CD4-positive, alpha-beta T cell treated with Interleukin-15 for 1 hour (primary cell): ENCODE measurements around the gene SRSF2.
"Not testable (repeated sequence)": the region's sequence is repeated elsewhere in the genome, so short reads cannot be mapped to it uniquely, and the experiment has no call there.

Experiments
- DNase-seq: peaks from one replicate; pipeline ENCODE4 v3.0.0-alpha.2; 2020

SRSF2 gene

DNA sequence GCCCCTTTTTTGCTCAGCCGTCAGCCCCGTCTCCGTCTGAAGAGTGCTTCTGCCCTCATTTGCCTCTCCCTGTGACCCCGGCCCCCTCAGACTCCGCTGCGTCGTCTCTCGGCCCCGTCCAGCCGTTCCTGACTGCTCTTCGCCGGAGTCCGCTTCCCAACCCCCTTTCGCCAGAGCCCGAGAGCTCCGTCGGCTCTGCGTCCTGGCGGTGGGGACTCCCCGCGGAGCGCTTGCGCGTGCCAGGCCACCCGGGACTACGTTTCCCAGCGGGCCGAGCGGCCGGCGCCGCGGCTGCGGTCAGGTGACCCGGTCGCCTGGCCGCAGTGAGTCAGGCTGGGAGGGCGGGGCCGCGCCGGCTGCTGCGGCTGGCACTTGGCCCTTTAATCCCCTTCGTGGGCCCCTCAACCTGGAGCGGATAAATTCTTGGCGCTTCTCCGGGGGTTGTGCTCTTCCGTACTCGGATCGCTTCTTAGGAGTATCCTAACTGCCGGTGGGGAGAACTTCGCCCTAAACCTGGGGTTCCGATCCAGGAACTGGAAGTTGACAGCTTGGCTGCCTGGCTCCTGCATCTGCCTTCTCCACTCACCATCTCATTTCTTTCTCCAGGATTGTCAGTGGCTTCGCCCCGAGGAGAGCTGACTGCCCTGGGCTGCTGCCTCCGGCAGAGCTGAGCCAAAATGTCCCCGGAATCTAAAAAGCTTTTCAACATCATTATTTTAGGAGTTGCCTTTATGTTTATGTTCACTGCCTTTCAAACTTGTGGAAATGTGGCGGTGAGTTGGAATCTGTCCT is 741 bp upstream of the SRSF2 start, which contains the start of gene MFSD11:
Gene MFSD11 (plus strand): TSS at position 444 of the 792 bp plus-strand sequence. CDS start 234 bp downstream, at position 678.
- peak; percentile 93 for DNase-seq

DNA sequence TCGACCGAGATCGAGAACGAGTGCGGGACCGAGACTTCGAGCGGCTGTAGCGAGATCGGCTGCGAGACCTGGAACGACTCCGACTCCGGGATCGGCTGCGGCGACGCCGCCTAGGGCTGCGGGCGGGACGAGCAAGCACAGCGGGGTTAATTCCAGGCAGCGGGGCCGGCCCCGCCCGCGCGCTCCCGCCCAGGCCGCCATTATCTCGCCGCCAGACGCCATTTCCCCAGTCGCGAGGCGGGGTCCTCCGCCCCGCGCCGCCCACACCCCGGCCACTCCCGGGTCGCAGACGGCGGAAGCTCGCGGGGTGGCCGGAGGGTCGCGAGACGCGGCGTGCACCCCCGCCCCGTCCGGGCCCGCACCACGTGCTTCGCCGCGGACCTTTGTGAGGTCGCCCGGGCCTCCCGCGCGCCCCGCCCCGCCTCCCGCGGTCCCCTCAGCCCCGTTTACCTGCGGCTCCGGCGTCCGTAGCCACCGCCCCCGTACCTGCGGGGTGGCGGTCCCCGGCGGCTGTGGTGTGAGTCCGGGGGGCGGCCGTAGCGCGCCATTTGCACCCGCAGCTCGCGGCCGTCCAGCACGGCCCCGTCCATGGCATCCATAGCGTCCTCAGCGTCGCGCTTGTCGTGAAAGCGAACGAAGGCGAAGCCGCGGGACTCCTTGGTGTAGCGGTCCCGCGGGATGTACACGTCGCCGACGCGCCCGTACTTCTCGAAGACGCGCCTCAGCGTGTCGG is 616 bp downstream of the SRSF2 start:
- peak; percentile 71 for DNase-seq

DNA sequence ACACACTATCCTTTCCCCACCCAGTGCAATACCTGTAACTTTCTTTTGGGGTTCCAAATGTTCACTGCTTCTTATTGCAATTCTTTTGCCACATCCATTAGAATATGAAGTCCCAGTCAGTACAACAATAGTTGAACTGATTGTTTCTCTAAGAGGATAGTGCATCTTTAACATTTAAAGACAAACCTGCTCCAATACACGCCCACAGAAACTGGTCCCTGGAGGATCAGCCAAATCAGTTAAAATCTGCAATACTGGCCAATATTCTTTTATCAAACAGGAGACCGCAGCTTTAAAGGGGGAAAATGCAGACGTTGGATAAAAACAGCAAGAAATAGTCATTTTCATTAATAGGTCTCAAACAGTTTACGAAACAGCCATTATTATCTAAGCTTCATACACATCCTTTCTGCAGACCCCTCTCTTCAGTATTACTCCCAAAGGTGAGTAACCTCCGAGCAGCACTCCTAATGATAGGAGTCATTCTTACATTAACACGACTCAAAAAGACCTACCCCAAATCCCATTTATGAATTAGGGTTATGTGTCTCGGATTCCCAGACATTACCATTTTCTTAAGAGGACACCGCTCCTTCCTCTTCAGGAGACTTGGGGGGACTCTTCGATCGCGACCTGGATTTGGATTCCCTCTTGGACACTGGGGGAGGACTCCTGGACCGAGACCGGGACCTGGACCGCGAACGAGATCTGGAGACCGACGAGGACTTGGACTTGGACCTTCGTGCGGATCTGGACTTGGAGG is 1.4 kb downstream of the SRSF2 start:
- DNase-seq = no peak

DNA sequence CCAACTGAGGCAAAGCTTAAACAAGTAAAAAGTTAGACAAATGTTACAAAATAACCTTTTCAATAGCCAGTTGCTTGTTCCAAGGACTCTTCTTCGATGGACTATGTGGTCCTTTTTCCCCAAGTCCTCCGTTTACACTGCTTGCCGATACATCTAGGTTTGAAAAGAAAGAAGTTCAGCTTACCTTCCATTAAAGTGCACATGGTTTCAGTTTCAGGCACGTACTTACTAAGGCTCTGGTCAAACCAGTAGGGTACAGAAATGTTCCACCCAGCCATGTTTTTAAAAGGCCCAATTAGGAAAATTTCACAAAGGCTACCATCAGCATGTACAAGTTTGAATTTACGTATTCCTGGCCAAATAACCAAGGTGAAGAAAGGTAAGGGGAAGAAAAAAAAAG is 2.1 kb downstream of the SRSF2 start:
- no peak for DNase-seq

DNA sequence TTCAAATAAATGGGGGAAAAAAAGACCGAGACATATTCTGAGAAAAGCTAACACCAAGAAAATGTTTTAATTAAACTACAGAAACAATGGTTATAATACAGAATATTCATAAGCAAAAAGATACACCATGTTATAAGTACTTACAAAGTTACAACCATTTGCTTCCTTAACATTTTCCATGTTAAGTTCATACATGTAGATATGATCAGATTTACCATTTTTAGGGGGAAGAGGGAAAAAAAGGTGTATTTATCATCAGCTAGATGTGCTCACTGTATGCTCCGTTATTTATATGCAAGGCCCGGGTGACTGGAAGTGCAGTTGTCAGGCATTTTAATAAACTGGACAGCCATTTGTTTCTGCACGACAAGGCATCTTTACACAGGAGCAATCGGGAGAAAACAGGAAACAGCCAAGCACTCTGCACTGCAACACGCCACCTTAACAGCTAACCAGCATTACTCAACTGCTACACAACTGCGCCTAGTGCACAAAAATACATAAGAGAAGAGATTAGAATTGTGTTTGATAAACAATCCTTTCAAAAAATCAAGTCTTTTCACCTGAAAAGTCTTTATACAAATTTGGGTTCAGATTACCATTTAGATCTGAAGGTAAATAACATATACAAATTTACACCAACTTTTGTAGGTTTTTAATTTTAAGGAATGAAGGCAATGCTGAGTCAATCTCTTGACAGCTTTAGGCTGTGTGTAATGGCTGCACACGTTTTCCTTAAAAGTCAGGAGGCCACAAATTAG is 2.9 kb downstream of the SRSF2 start:
- no peak for DNase-seq

DNA sequence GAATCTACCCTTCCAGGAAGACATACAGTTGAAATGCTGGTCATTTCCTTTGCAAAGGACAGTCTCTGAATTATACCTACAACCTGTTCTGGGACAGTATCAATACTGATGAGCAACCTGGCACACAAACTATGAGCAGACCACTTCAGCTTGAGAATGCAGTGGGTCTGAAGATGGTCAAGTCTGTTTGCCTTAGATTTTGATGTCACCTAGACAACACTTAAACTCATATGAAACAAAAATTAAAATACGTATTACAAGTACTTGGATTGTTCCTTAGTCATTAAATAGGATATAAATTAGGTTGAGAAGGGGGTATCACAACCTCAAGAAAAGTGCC is 3.5 kb downstream of the SRSF2 start:
- DNase-seq = no peak

DNA sequence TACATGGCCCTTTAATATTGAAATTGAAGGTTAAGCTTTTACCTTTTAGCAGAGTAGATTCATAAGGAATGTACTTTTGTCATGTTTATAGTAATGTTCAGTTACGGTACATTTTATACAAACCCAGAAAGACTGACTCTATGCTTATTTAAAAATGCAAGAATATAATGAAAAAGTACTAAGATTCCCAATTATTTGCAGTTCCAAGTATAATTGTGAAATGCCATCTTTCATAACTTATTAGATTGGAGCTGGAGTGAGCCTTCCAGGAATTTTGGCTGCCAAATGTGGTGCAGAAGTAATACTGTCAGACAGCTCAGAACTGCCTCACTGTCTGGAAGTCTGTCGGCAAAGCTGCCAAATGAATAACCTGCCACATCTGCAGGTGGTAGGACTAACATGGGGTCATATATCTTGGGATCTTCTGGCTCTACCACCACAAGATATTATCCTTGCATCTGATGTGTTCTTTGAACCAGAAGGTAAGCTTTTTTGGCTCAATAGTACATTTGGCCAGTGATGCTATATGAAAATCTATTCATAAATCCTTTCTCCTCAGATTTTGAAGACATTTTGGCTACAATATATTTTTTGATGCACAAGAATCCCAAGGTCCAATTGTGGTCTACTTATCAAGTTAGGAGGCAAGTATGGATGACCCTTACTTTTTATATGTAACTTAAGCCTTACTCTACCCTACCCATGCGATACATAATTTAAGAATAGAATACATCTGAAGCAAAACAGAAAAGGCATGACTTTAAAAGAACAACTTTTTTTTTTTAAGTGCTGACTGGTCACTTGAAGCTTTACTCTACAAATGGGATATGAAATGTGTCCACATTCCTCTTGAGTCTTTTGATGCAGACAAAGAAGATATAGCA is 4.2 kb downstream of the SRSF2 start:
- DNase-seq = no peak

DNA sequence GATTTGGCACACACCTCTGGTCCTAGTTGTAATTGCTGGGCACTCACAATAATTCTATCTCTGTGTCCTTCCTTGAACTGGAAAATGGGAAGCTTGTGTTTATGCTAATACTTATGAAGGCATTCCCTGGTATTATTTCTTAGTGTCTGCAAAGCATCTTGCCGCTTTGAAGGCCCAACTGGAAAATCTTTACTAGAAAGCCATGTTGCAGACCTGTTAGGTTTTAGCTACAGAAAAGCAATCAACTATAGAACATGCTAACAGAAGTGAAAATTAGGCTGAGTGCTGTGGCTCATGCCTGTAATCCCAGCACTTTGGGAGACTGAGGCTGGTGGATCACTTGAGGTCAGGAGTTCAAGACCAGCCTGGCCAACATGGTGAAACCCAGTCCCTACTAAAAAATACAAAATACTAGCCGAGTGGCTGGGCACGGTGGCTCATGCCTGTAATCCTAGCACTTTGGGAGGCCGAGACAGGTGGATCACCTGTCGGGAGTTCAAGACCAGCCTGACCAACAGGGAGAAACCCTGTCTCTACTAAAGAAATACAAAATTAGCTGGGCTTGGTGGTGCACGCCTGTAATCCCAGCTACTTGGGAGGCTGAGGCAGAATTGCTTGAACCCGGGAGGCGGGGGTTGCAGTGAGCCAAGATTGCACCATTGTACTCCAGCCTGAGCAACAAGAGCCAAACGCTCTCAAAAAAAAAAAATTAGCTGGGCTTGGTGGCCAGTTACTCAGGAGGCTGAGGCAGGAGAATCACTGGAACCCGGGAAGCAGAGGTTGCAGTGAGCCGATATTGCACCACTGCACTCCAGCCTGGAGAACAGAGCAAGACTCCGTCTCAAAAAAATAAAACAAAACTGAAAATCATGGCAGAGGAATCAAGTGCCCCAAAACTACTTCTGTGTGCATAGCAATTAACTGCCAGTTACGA is 5.1 kb downstream of the SRSF2 start:
- DNase-seq = not testable (repeated sequence)

DNA sequence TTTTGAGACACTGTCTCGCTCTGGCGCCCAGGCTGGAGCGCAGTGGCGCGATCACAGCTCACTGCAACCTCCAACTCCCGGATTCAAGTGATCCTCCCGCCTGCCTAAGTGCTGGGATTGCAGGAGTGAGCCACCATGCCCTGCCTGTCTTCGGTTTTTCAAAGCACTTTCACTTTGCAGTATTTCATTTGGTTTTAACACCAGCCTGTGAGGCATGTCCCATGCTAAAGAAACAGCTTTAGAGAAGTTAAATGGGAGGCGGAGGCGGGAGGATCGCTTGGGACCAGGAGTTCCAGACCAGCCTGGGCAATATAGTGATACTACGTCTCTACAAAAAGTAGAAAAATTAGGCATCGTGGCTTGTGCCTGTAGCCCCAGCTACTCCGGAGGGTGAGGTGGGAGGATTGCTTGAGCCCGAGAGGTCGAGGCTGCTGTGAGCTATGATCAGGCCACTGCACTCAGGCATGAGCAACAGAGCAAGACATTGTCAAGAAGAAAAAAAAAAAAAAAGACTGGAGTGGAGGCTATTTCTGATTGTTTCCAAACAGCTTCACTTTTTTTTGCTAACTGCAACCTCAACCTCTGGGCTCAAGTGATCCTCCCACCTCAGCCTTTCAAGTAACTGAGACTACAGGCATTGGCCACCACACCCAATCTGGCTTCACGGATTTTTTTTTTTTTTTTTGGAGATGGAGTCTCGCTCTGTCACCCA is 9.2 kb downstream of the SRSF2 start:
- no peak for DNase-seq

DNA sequence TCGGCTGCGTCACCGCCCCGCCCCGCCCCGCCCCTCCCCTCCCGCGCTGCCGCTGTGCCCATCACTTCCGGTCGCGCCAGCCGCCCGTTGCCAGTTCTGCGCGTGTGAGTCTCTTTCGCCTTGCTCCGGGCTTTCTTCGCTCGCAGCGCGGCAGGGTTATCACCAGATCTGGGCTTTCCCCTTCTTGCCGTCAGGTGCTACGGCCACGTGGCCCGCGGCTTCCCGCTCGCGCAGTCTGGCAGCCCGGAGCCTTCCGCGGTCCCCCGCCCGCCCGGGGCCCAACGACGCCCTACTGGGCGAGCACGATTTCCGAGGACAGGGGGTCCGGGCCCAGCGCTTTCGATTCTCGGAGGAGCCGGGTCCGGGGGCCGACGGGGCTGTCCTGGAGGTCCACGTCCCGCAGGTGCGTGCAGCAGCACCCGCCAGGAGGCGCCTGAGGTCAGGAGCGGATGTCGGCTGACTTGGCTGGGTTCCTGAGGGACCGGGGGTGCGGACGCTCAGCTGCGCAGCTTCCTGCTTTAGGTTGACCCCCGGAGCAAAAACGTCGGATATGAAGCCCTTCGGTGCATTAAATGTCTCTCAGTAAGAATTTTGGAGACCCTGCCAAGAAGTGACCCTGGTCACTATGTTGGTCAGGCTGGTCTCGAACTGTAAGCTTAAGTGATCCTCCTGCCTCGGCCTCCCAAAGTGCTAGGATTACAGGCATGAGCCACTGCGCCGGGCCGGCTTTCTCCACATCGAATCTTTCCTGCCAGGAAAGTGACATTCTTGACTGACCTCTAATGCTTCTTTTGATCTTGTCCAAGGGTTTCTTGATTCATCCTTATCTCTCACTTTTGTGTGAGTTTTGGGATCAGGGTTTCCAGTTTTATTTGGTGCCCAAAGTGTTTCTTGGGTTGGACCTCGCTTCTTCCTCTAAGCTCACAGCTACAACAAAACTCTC is 10.1 kb downstream of the SRSF2 start, which contains the start of gene METTL23:
Gene METTL23 (plus strand): TSS at position 64 of the 943 bp plus-strand sequence. CDS start 2,872 bp downstream, outside the sequence.
- no peak for DNase-seq

DNA sequence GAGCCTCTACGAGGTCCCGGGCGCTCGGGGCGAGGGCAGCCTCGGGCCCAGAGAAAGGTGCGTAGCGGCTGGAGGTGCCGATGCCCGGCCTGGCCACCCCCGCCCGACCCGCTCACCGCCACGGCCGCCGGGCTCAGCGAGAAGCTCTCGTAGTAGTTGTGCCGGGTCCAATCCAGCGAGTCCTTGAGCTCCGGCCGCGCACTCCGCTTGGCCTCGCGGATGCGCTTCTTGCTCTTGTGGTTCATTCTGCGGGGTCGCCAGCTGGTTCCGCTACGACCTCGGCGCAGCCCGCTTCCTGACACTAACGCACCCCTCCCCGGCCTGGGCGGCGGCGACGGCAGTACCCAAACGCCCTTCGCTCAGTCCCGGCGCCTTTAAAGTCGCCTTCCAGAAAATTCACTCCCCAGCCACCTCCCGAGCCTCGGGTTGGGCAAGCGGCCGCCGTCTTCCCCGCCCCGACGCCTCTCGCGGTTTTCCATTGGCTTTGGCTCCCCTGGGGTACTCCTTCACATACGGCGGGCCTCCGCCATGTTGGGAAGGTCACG is 10.8 kb downstream of the SRSF2 start, which contains the start of gene JMJD6:
Gene JMJD6 (minus strand): TSS at position 376 of the 545 bp plus-strand sequence. CDS start 131 bp downstream, at position 245.
- DNase-seq = peak; percentile 97

DNA sequence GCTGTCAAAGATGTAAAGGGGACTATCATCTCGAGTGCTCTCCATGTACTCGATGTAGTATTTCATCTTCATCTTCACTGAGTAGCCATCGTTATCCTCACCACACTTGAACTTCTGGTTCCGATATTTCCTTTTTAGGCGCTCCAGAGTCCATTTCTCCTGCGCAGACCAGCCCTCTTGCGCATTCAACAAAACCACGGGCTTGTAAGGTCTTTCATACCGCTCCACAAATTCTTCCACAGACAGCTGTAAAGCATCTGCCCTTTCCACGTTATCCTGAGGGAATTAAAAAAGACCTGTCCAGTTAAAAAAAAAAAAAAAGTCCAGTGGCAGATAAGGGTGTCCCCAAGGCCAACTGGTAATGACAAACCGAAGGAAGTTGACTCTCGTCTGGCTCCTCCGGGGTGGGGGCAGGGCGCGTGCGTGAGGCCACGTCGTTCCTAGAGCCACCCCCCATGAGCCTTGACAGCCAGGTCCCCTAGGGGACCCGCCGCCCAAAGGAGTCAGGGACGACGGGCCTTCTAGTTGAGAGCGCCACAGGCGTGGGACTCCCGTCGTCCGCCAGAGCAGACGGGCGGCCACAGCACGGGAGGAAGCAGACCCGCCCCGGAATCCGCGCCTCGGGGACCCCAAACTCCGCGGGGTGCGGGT is 11.4 kb downstream of the SRSF2 start:
- peak; percentile 79 for DNase-seq

DNA sequence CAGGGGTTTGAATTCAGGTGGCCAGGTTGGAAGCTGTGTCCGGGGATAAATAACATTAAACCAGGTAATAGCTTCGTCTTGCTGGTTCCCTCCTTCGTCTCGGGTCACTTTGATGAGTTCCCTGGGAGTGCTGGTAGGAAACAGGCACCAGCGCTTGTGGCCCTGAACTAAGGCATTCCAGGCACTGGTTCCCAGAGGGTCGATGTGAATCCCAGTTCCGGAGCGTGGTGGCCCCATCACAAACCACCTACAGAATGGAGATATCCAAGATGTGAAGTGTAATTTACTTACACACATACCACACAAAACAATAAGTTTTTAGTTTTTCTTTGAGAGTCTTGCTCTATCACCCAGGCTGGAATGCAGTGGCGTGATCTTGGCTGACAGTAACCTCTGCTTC is 13.3 kb downstream of the SRSF2 start:
- no peak for DNase-seq

DNA sequence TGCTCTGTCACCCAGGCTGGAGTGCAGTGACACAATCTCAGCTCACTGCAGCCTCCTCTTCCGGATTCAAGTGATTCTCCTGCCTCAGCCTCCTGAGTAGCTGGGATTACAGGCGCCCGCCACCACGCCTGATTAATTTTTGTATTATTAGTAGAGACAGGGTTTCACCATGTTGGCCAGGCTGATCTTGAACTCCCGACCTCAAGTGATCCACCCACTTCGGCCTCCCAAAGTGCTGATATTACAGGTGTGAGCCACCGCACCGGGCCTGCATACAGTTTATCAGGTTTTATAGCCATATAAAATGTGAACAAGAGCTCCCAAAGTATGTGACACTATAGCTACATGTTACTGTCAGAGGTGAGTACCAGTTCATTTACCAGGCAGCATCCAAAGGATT is 14.2 kb downstream of the SRSF2 start:
- DNase-seq = not testable (repeated sequence)

DNA sequence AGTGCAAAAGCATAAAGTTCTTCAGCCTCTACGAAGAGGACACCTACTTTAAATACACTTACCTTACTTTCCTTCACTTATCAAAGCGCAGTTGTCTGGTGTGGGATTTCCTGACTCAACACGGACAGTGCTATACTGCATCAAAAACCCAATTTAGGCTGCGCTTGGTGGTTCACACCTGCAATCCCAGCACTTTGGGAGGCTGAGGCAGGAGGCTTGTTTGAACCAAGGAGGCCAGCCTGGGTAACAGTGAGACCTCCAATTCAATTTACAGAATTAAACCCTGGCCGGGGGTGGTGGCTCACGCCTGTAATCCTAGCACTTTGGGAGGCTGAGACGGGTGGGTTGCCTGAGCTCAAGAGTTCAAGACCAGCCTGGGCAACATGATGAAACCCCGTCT is 14.9 kb downstream of the SRSF2 start:
- no peak for DNase-seq

DNA sequence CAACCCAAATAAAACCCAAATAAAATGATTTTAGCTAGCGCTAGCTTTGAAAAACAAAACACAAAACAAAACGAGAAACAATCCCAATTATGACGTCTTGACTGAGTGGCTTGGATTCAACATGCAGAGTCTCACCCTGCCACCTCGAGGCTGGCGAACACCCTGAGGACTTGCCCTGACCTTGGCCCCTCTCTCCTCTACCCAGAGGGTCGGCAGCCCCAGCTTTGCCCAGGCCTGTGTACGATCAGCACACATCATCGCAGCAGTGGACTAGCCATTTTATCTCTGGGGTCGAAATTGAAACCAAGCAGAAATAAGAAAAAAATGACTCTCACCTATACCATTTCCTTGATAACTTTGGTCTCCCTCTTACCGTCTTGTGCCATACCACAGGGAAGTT is 15.7 kb downstream of the SRSF2 start:
- DNase-seq = no peak

DNA sequence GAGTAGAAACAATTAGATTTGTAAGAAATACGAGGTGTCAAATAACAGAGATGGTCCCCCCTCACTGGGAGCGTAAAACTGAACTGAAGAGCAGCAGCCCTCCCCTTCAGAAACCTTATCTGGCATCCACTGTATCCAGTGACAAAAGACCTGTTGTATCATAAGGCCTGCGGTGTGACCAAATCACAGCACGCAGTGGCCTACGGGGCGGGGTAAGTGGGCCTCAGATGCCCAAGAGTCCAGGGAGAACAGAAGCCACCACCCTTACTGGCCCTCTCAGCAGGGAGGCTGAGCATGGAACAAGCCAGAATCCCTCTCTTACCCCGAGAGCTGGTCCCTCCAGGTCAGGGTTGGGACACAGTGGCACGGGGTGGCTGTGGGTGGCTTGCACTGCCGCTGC is 16.2 kb downstream of the SRSF2 start:
- DNase-seq = no peak

DNA sequence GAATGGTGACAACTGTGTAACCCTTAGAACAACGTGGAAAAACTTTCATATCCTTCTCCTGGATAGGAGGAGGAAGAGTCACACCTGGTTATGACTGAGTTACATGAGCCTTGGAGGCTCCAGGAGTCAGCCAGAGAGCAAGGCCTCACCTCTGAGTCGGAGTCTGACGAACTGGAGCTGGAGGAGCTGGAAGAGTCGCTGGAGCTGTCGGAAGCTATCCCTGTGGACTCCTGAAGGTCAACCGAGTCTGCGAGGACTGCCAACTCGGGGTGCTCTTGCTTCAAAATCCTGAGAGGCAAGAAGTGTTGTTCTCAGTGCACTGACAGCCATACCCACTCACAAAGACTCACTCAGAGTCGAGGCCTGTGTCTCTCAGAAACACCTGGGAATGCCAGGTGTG is 16.9 kb downstream of the SRSF2 start:
- DNase-seq = no peak
